ENCODE measurements around the gene R3HDM4.

The R3HDM4 gene

GRCh38 chr19:952680-953444, 39.8 kb upstream of the R3HDM4 start:
- H3K27me3 Mint-ChIP-seq, result no peaks in the 10 kb centered on the region
- H3K9me3 Mint-ChIP-seq, result no peaks in the 10 kb centered on the region
- H3K27ac Mint-ChIP-seq, result peak overlapping the region; percentile 91
- DNase-seq (no peak), ATAC-seq (replicated peaks) (no peak)
- peaks cover 28 to 61% of the 10 kb centered on the region in 2 donors for H3K4me1 Mint-ChIP-seq
- H3K4me3 Mint-ChIP-seq, result peak overlapping the region; percentile 55 to 59
- peaks cover 10 to 28% of the 10 kb centered on the region in 2 donors for H3K36me3 Mint-ChIP-seq

DNA sequence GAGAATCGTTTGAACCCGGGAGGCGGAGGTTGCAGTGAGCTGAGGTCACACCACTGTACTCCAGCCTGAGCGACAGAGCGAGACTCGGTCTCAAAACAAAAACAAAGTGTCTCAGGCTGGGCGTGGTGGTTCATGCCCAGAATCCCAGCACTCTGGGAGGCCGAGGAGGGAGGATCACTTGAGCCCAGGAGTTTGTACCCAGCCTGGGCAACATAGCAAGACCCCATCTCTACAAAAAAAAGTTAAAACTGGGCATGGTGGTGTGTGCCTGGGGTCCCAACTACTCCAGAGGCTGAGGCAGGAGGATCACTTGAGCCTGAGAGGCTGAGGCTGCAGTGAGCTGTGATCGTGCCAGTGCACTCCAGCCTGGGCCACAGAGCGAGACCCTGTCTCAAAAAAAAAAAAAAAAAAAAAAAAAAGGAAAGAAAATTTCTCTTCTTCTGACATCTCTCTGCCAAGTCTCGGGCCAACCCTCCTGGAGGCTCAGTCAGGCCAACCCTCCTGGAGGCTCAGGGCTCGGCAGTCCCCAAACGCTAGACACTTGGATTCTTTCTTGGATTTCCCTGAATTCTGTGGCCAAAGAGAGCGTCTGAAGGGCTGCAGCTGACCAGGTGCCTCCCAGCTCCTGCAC, 39.1 kb upstream of the R3HDM4 start:
- Mint-ChIP-seq H3K27me3 (no peaks in the 10 kb centered on the region), H3K9me3 (no peaks in the 10 kb centered on the region), H3K27ac (peak overlapping the region; percentile 89), H3K4me3 (peak overlapping the region; percentile 41 to 55), H3K36me3 (peaks cover 14 to 29% of the 10 kb centered on the region in 2 donors), H3K4me1 (peaks cover 33 to 68% of the 10 kb centered on the region in 2 donors)
- no peak for DNase-seq
- no peak for ATAC-seq (replicated peaks)

GRCh38 chr19:950352-951066, 37.5 kb upstream of the R3HDM4 start:
- H3K27ac Mint-ChIP-seq, result peak overlapping the region; percentile 88
- DNase-seq (no peak), ATAC-seq (replicated peaks) (no peak)
- H3K4me1 Mint-ChIP-seq, result peaks cover 40 to 81% of the 10 kb centered on the region in 2 donors
- peak overlapping the region in 1 of 2 donors; percentile 17 for H3K4me3 Mint-ChIP-seq
- H3K9me3 Mint-ChIP-seq, result no peaks in the 10 kb centered on the region
- H3K27me3 Mint-ChIP-seq, result no peaks in the 10 kb centered on the region
- H3K36me3 Mint-ChIP-seq, result peaks cover 18 to 32% of the 10 kb centered on the region in 2 donors

GRCh38 chr19:948842-949496, 36.0 kb upstream of the R3HDM4 start:
- peaks cover 49 to 87% of the 10 kb centered on the region in 2 donors for H3K4me1 Mint-ChIP-seq
- peak overlapping the region; percentile 17 to 72 for H3K4me3 Mint-ChIP-seq
- H3K27ac Mint-ChIP-seq, result peak overlapping the region; percentile 93

DNA sequence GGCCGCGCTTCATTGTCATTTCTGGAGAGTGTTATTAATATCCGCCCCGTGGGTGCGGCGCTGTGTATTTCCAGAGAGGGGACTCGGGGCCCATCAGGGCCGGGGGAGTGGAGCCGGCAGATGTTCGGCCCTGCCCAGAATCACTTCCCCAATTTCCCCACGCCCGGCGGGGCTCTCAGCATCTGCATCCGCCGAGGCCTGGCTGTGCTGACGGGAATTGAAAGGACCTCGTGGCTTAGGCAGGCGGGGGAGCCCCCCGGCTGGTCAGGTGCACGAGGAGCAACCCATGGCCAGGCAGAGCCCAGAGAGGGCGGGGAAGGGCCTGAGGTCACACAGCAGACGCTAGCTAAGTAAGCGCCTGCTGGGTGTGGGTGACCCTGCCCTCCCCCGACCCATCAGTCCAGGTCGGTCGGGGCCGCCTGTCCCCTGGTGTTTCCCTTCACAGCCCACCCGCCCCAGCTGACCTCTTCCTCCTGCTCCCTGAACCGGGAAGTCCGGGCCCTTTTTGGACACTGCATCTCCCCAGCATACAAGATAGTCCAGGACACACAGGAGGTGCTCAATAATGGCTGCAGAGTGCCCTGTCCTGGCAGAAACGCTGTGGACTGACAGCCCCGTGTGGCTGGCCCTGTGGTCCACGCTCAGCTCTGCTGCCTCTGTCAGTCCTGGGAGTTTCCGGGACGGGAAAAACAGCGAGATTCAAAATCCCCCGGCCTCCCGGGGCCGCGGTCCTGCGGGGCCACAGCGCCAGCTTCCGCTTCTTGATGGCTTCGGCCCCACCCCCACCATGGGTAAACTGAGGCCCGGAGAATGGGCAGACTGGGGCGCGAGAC, 34.9 kb upstream of the R3HDM4 start:
- peak; percentile 86 to 92 for ATAC-seq (replicated peaks)
- H3K27me3 Mint-ChIP-seq, result no peaks in the 10 kb centered on the region
- peaks cover 37 to 53% of the 10 kb centered on the region in 2 donors for H3K36me3 Mint-ChIP-seq
- DNase-seq, result peak; percentile 98
- H3K4me3 Mint-ChIP-seq, result peak overlapping the region; percentile 69 to 76
- peaks cover 0 to 3% of the 10 kb centered on the region in 2 donors for H3K9me3 Mint-ChIP-seq
- H3K4me1 Mint-ChIP-seq, result peaks cover 46 to 78% of the 10 kb centered on the region in 2 donors
- H3K27ac Mint-ChIP-seq, result peak overlapping the region; percentile 99

More at GRCh38 chr19:948842-949496, 36.0 kb upstream of the R3HDM4 start:
- DNase-seq (no peak), ATAC-seq (replicated peaks) (no peak)
- Mint-ChIP-seq H3K27me3 (no peaks in the 10 kb centered on the region), H3K36me3 (peaks cover 30 to 45% of the 10 kb centered on the region in 2 donors), H3K9me3 (no peaks in the 10 kb centered on the region)

GRCh38 chr19:947090-947706, 34.2 kb upstream of the R3HDM4 start:
- Mint-ChIP-seq H3K36me3 (peaks cover 38 to 60% of the 10 kb centered on the region in 2 donors), H3K27me3 (no peaks in the 10 kb centered on the region), H3K27ac (peak overlapping the region; percentile 99), H3K4me1 (peaks cover 48 to 76% of the 10 kb centered on the region in 2 donors), H3K9me3 (peaks cover 0 to 3% of the 10 kb centered on the region in 2 donors), H3K4me3 (peak overlapping the region; percentile 69 to 76)
- peak in 1 of 2 donors; percentile 2 for ATAC-seq (replicated peaks)
- DNase-seq, result no peak

DNA sequence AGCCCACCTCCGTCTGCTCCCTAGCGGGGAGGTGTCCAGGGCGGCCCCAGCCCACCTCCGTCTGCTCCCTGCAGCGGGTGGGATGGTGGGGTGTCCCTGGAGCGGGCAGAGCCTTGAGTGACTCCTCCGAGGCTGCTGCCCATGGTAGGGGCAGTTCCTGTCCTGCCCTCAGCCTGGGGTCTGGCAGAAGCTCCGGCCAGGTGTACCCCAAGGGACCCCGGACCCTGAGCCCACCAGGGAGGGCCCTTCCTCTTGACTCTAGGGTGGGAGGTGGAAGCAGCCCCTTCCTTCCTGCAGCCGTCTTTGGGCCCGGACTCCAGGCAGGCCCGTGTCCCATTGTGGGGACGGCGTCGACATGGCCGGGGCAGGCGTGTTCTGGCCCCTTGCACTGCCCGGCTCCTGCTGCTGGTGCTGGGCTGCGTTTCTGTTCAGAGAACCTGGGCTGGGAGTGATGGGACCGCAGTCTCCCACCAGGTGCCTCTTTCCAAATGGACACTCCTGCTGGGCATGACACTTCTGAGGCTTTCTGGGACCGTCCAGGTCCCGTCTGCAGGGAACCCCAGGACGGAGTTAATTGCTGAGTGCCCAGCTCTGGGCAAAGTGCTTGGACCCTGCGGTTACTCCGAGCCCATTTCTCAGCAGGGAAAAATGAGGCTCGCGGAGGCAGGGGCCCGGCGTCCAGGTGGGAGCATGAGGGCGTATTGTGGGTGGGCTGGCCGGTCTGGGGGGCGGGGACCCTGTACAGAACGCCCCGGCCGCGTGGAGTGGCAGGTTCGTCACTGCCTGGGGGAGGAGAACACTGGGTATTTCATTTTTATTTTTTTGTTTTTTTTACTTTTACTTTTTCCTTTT, 32.6 kb upstream of the R3HDM4 start:
- H3K4me1 Mint-ChIP-seq, result peaks cover 47 to 79% of the 10 kb centered on the region in 2 donors
- H3K36me3 Mint-ChIP-seq, result peaks cover 46 to 65% of the 10 kb centered on the region in 2 donors
- DNase-seq, result no peak
- H3K4me3 Mint-ChIP-seq, result no peak overlapping the region
- no peak for ATAC-seq (replicated peaks)
- H3K27me3 Mint-ChIP-seq, result no peaks in the 10 kb centered on the region
- H3K9me3 Mint-ChIP-seq, result peaks cover 0 to 3% of the 10 kb centered on the region in 2 donors
- peak overlapping the region; percentile 88 for H3K27ac Mint-ChIP-seq

GRCh38 chr19:944663-945241, 31.7 kb upstream of the R3HDM4 start:
- H3K9me3 Mint-ChIP-seq, result peaks cover 0 to 3% of the 10 kb centered on the region in 2 donors
- ATAC-seq (replicated peaks) (no peak), DNase-seq (no peak)
- H3K27ac Mint-ChIP-seq, result peak overlapping the region; percentile 88
- H3K4me3 Mint-ChIP-seq, result peak overlapping the region in 1 of 2 donors; percentile 55
- no peaks in the 10 kb centered on the region for H3K27me3 Mint-ChIP-seq
- H3K36me3 Mint-ChIP-seq, result peaks cover 52 to 67% of the 10 kb centered on the region in 2 donors
- H3K4me1 Mint-ChIP-seq, result peaks cover 49 to 81% of the 10 kb centered on the region in 2 donors

- DNase-seq, result no peak
- no peaks in the 10 kb centered on the region for H3K27me3 Mint-ChIP-seq
- peaks cover 49 to 81% of the 10 kb centered on the region in 2 donors for H3K4me1 Mint-ChIP-seq
- ATAC-seq (replicated peaks), result no peak
- peak overlapping the region; percentile 88 for H3K27ac Mint-ChIP-seq
- H3K4me3 Mint-ChIP-seq, result no peak overlapping the region
- peaks cover 54 to 68% of the 10 kb centered on the region in 2 donors for H3K36me3 Mint-ChIP-seq
- H3K9me3 Mint-ChIP-seq, result peaks cover 0 to 3% of the 10 kb centered on the region in 2 donors
Observed at GRCh38 chr19:944171-944567, 31.1 kb upstream of the R3HDM4 start.

- peaks cover 55 to 65% of the 10 kb centered on the region in 2 donors for H3K36me3 Mint-ChIP-seq
- DNase-seq (no peak), ATAC-seq (replicated peaks) (no peak)
- peaks cover 49 to 77% of the 10 kb centered on the region in 2 donors for H3K4me1 Mint-ChIP-seq
- H3K4me3 Mint-ChIP-seq, result no peak overlapping the region
- H3K27ac Mint-ChIP-seq, result peak overlapping the region; percentile 81
- no peaks in the 10 kb centered on the region for H3K27me3 Mint-ChIP-seq
- peaks cover 0 to 3% of the 10 kb centered on the region in 2 donors for H3K9me3 Mint-ChIP-seq
Observed at GRCh38 chr19:943551-944170, 30.6 kb upstream of the R3HDM4 start.

DNA sequence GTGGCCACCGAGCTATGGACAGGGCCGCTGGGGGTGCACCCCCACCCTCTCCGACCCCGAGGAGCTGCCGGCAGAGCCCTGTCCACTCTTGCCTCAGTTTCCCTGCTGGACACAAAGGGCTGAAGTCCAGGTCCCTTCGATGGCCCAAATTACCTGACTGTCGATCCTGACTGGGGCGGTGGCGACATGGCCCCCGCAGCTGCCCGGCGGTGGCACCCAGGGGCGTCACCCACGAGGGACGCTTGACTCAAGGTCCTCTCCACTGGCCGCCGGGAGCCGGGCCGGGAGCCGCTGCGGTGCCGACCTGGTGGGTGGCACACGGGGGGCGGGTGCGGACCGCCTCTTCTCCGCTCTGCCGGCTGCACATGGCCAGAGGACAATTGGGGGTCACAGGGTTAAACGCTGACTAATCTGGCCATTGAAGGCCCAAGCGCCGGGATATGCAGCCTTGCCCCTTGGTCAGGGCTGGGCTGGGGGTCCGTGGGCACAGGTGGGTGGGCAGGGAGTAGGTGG, 29.2 kb upstream of the R3HDM4 start:
- Mint-ChIP-seq H3K4me1 (peaks cover 46 to 75% of the 10 kb centered on the region in 2 donors), H3K36me3 (peaks cover 60 to 63% of the 10 kb centered on the region in 2 donors), H3K27ac (no peak overlapping the region), H3K27me3 (no peaks in the 10 kb centered on the region), H3K9me3 (peaks cover 0 to 5% of the 10 kb centered on the region in 2 donors), H3K4me3 (peak overlapping the region in 1 of 2 donors; percentile 60)
- no peak for DNase-seq
- no peak for ATAC-seq (replicated peaks)
